BJ (cell line): ENCODE results near the gene THAP11. TPM values are rescaled to one million over a fixed set of nuclear protein-coding genes. Genes with fewer than 3 reads are reported as not detected.

Experiments
- CTCF ChIA-PET: fragments of 350-600 bp; formaldehyde crosslinking; extraction: SDS; loops from one replicate; lab custom pipeline; 2021; ENCODE audit warnings: antibody characterized with exemption, inconsistent platforms; lab: Yijun Ruan, JAX
- POLR2A ChIA-PET: fragments of 300-600 bp; sonication (Branson Sonifier 250); formaldehyde crosslinking; extraction: SDS; loops from one replicate; lab custom pipeline; 2021; ENCODE audit warnings: antibody characterized with exemption; lab: Charles Lee
- DNase-seq: peaks from one replicate; pipeline ENCODE4 v3.0.0-alpha.2; 2011; ENCODE audit warnings: low read depth
- H3K27me3 ChIP-seq: 2 replicates; pipeline ENCODE4 v1.6.0; 2011; ENCODE audit warnings: low read length; ENCODE audit not compliant: control insufficient read depth, insufficient read depth
- H3K36me3 ChIP-seq: 2 replicates; pipeline ENCODE4 v1.5.1; 2011; ENCODE audit warnings: low read length; ENCODE audit not compliant: control insufficient read depth, insufficient read depth
- H3K4me3 ChIP-seq: 2 replicates; pipeline ENCODE4 v1.5.1; 2011; ENCODE audit warnings: low read depth, mild to moderate bottlenecking, control low read depth, low read length
- CTCF ChIP-seq: IDR thresholded peaks from 2 replicates; pipeline ENCODE4 v1.5.1; 2011; ENCODE audit warnings: low read depth, mild to moderate bottlenecking, control low read depth, inconsistent platforms, low read length, moderate library complexity; ENCODE audit not compliant: insufficient read depth
- polyA plus RNA-seq: library from polyadenylated mRNA; depleted of rRNA; stranded (reverse); fragments of >200 nt; gene quantifications from 2 replicates; pipeline ENCODE4 v1.2.3, GENCODE V29; 2011

Gene THAP11
- polyA plus RNA-seq, 1 experiment = 25.8 TPM

- DNase-seq = no peak
- ChIA-PET POLR2A (no interaction called here), CTCF (interaction anchor here (0.8 to 1.4 kb wide), 3 partner anchors 50 to 63 kb away, joined by 3 to 6 read pairs (median 3); no protein-coding TSS in a partner anchor)
- Histone ChIP-seq H3K27me3 (no peaks in the 10 kb centered on the region), H3K4me3 (no peak overlapping the region), H3K36me3 (peaks cover 77% of the 10 kb centered on the region)
- TF ChIP-seq CTCF = no peak
Measured at GRCh38 chr16:67879462-67879861, 37.3 kb downstream of the THAP11 start.

GRCh38 chr16:67879936-67880335, 37.8 kb downstream of the THAP11 start:
- CTCF ChIA-PET = interaction anchor here (0.8 to 1.4 kb wide), 2 partner anchors 55 to 63 kb away, joined by 3 to 6 read pairs; no protein-coding TSS in a partner anchor
- Histone ChIP-seq H3K36me3 (peaks cover 77% of the 10 kb centered on the region), H3K4me3 (no peak overlapping the region), H3K27me3 (no peaks in the 10 kb centered on the region)
- DNase-seq = no peak
- POLR2A ChIA-PET = no interaction called here
- TF ChIP-seq CTCF = no peak

- no peak for TF ChIP-seq CTCF
- DNase-seq = no peak
- ChIA-PET POLR2A (no interaction called here), CTCF (interaction anchor here (1.1 kb wide), 1 partner anchor 64 kb away, joined by 3 read pairs; no protein-coding TSS in a partner anchor)
- no peaks in the 10 kb centered on the region for H3K27me3 ChIP-seq
- peaks cover 77% of the 10 kb centered on the region for H3K36me3 ChIP-seq
- H3K4me3 ChIP-seq = no peak overlapping the region
Measured at GRCh38 chr16:67880584-67880983, 38.5 kb downstream of the THAP11 start.

- peaks cover 72% of the 10 kb centered on the region for H3K36me3 ChIP-seq
- no peaks in the 10 kb centered on the region for H3K27me3 ChIP-seq
- DNase-seq = no peak
- CTCF ChIA-PET = interaction anchor here (0.8 to 8.4 kb wide), 12 partner anchors 8 to 199 kb away, joined by 3 to 155 read pairs (median 8); partner anchors contain the start of genes CTRL, EDC4, PSKH1 and PSMB10
- POLR2A ChIA-PET = no interaction called here
- no peak for TF ChIP-seq CTCF
- H3K4me3 ChIP-seq = no peak overlapping the region
Measured at GRCh38 chr16:67881621-67882161, 39.6 kb downstream of the THAP11 start.

- H3K36me3 ChIP-seq = peaks cover 66% of the 10 kb centered on the region
- no peak for TF ChIP-seq CTCF
- no peak overlapping the region for H3K4me3 ChIP-seq
- no peaks in the 10 kb centered on the region for H3K27me3 ChIP-seq
- DNase-seq = no peak
- ChIA-PET CTCF (interaction anchor here (0.6 to 8.4 kb wide), 23 partner anchors 8 to 387 kb away, joined by 3 to 155 read pairs (median 4); partner anchors contain the start of genes CTRL, DDX28, DUS2 and EDC4), POLR2A (no interaction called here)
Measured at GRCh38 chr16:67882374-67883145, 40.4 kb downstream of the THAP11 start.
